Measurements from ENCODE around the gene MGAT4D.
"Not testable (repeated sequence)": the region's sequence is repeated elsewhere in the genome, so short reads cannot be mapped to it uniquely, and the experiment has no call there.

MGAT4D gene

GRCh38 chr4:140515423-140515822 is 17.3 kb upstream of the MGAT4D start:
- no peak overlapping the region for H3K27ac ChIP-seq
- no peaks in the 10 kb centered on the region for H3K9me3 ChIP-seq
- no peak overlapping the region for H3K4me3 ChIP-seq (ENCODE audit: low read depth in 1 of 2, low read length in 1 of 2)
- no peaks in the 10 kb centered on the region for H3K36me3 ChIP-seq
- no peak for TF ChIP-seq CTCF (IDR thresholded peaks at IDR 0.05)
- H3K4me1 ChIP-seq (ENCODE audit: control insufficient read depth in 1 of 2, insufficient read depth in 1 of 2, low read depth in 1 of 2, low read length in 1 of 2) = no peaks in the 10 kb centered on the region
- peaks cover 25% of the 10 kb centered on the region for H3K27me3 ChIP-seq

- H3K36me3 ChIP-seq; H3K4me3 ChIP-seq (ENCODE audit: low read depth in 1 of 2, low read length in 1 of 2); H3K4me1 ChIP-seq (ENCODE audit: control insufficient read depth in 1 of 2, insufficient read depth in 1 of 2, low read depth in 1 of 2, low read length in 1 of 2); H3K27ac ChIP-seq; H3K9me3 ChIP-seq: not testable (repeated sequence)
- H3K27me3 ChIP-seq = peaks cover 25% of the 10 kb centered on the region
These were observed 15.7 kb upstream of the MGAT4D start for GRCh38 chr4:140513765-140514164.

GRCh38 chr4:140504261-140504660 is 6.2 kb upstream of the MGAT4D start:
- no peaks in the 10 kb centered on the region for H3K9me3 ChIP-seq
- no peaks in the 10 kb centered on the region for H3K36me3 ChIP-seq
- no peak for TF ChIP-seq CTCF (IDR thresholded peaks at IDR 0.05)
- no peaks in the 10 kb centered on the region for H3K4me1 ChIP-seq (ENCODE audit: control insufficient read depth in 1 of 2, insufficient read depth in 1 of 2, low read depth in 1 of 2, low read length in 1 of 2)
- H3K27me3 ChIP-seq = peaks cover 50% of the 10 kb centered on the region
- no peak overlapping the region for H3K4me3 ChIP-seq (ENCODE audit: low read depth in 1 of 2, low read length in 1 of 2)
- H3K27ac ChIP-seq = no peak overlapping the region

DNA sequence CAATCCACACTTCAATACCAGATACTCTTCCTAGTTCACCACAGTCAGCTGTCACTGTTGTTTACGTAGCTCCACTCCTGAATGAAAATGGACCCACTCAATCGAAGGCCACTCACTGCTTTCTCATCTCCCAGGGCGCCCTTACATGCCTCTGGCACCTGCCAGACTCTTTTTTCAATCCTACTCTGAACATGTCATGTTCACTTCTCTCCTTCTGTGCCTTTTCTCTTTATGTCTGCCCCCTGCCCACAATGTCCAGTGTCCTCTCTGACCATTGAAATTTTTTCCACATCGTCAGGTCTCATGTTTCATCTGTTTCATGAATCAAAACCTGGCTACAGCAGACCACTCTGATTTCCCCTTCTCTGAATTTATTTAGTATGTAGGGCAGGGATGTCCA is 1.3 kb upstream of the MGAT4D start:
- Histone ChIP-seq H3K27ac (no peak overlapping the region), H3K36me3 (no peaks in the 10 kb centered on the region), H3K4me3 (ENCODE audit: low read depth in 1 of 2, low read length in 1 of 2) (no peak overlapping the region), H3K4me1 (ENCODE audit: control insufficient read depth in 1 of 2, insufficient read depth in 1 of 2, low read depth in 1 of 2, low read length in 1 of 2) (peaks cover 0 to 7% of the 10 kb centered on the region in 2 experiments), H3K27me3 (peaks cover 98% of the 10 kb centered on the region), H3K9me3 (no peaks in the 10 kb centered on the region)
- no peak for TF ChIP-seq CTCF (IDR thresholded peaks at IDR 0.05)

GRCh38 chr4:140497405-140497746 is 717 bp downstream of the MGAT4D start:
- H3K4me1 ChIP-seq (ENCODE audit: control insufficient read depth in 1 of 2, insufficient read depth in 1 of 2, low read depth in 1 of 2, low read length in 1 of 2) = peaks cover 0 to 7% of the 10 kb centered on the region in 2 experiments
- no peak overlapping the region for H3K4me3 ChIP-seq (ENCODE audit: low read depth in 1 of 2, low read length in 1 of 2)
- peaks cover 80% of the 10 kb centered on the region for H3K27me3 ChIP-seq
- no peaks in the 10 kb centered on the region for H3K9me3 ChIP-seq
- H3K36me3 ChIP-seq = no peaks in the 10 kb centered on the region
- no peak overlapping the region for H3K27ac ChIP-seq
- TF ChIP-seq CTCF (IDR thresholded peaks at IDR 0.05) = no peak

GRCh38 chr4:140485939-140486338 is 12.2 kb downstream of the MGAT4D start:
- H3K9me3 ChIP-seq = no peaks in the 10 kb centered on the region
- no peak overlapping the region for H3K27ac ChIP-seq
- no peak for TF ChIP-seq CTCF (IDR thresholded peaks at IDR 0.05)
- no peaks in the 10 kb centered on the region for H3K4me1 ChIP-seq (ENCODE audit: control insufficient read depth in 1 of 2, insufficient read depth in 1 of 2, low read depth in 1 of 2, low read length in 1 of 2)
- H3K27me3 ChIP-seq = no peaks in the 10 kb centered on the region
- H3K36me3 ChIP-seq = no peaks in the 10 kb centered on the region
- H3K4me3 ChIP-seq (ENCODE audit: low read depth in 1 of 2, low read length in 1 of 2) = no peak overlapping the region

Data from neutrophil (primary cell).